WTC11 (cell line): Measurements from ENCODE around the gene CLNK. TPM values are rescaled to one million over a fixed set of nuclear protein-coding genes. Genes with fewer than 3 reads are reported as not detected.

Experiments
- ATAC-seq: fragments of 200-7000 bp; cut with Tn5 transposase; 2 replicates; pipeline ENCODE4 v1.10.0; 2021; ENCODE audit warnings: mild to moderate bottlenecking, moderate library complexity
- CTCF ChIA-PET: fragments of 300-600 bp; sonication (Branson Sonifier 250); formaldehyde crosslinking; loops from one replicate; lab custom pipeline; 2021; ENCODE audit warnings: antibody characterized with exemption; lab: Charles Lee
- POLR2A ChIA-PET: fragments of 350-600 bp; sonication (Branson Sonifier 250); formaldehyde crosslinking; loops from one replicate; lab custom pipeline; 2021; ENCODE audit warnings: antibody characterized with exemption; lab: Charles Lee
- DNase-seq: peaks from one replicate; pipeline ENCODE4 v3.0.0; 2021; ENCODE audit warnings: low spot score
- H3K27ac Mint-ChIP-seq: 2 replicates; pipeline ENCODE4 v1.8.0; 2021; ENCODE audit warnings: mixed read lengths
- H3K27me3 Mint-ChIP-seq: 2 replicates; pipeline ENCODE4 v1.8.0; 2021; ENCODE audit warnings: low read depth, mild to moderate bottlenecking, moderate library complexity, mixed read lengths
- H3K36me3 Mint-ChIP-seq: 2 replicates; pipeline ENCODE4 v1.8.0; 2021; ENCODE audit warnings: mixed read lengths
- H3K4me1 Mint-ChIP-seq: 2 replicates; pipeline ENCODE4 v1.8.0; 2022; ENCODE audit warnings: mixed read lengths
- H3K4me3 Mint-ChIP-seq: 2 replicates; pipeline ENCODE4 v1.8.0; 2021; ENCODE audit warnings: mild to moderate bottlenecking, moderate library complexity, mixed read lengths
- H3K9me3 Mint-ChIP-seq: 2 replicates; pipeline ENCODE4 v1.8.0; 2021; ENCODE audit warnings: mixed read lengths
- ATF1 ChIP-seq: sonication (generic); formaldehyde crosslinking; IDR thresholded peaks from 2 replicates; pipeline ENCODE4 v1.8.1; 2023; ENCODE audit warnings: mild to moderate bottlenecking, moderate library complexity, missing genetic modification reagents
- CREB1 ChIP-seq: sonication (generic); formaldehyde crosslinking; IDR thresholded peaks from 2 replicates; pipeline ENCODE4 v1.8.0; 2023; ENCODE audit warnings: mild to moderate bottlenecking, missing genetic modification reagents
- CREM ChIP-seq: sonication (generic); formaldehyde crosslinking; IDR thresholded peaks from 2 replicates; pipeline ENCODE4 v1.8.1; 2022; ENCODE audit warnings: mild to moderate bottlenecking, missing genetic modification reagents, moderate library complexity
- ELF4 ChIP-seq: sonication (generic); formaldehyde crosslinking; IDR thresholded peaks from 2 replicates; pipeline ENCODE4 v1.8.1; 2022; ENCODE audit warnings: low read depth, mild to moderate bottlenecking, moderate library complexity, missing genetic modification reagents
- EMX1 ChIP-seq: fragments of 250-450 bp; sonication (Bioruptor Pico); IDR thresholded peaks from 2 replicates; pipeline ENCODE4 v1.8.0; 2021; ENCODE audit warnings: mild to moderate bottlenecking
- GRHL2 ChIP-seq: fragments of 250-450 bp; sonication (Bioruptor Pico); IDR thresholded peaks from 2 replicates; pipeline ENCODE4 v1.8.0; 2022; ENCODE audit warnings: mild to moderate bottlenecking, moderate library complexity; ENCODE audit not compliant: insufficient replicate concordance, severe bottlenecking
- IRF2 ChIP-seq: sonication (generic); formaldehyde crosslinking; IDR thresholded peaks from 2 replicates; pipeline ENCODE4 v1.8.0; 2022; ENCODE audit warnings: low read depth, missing genetic modification reagents, borderline replicate concordance
- JAZF1 ChIP-seq: fragments of 250-450 bp; sonication (Bioruptor Pico); IDR thresholded peaks from 2 replicates; pipeline ENCODE4 v1.9.0; 2021; ENCODE audit warnings: moderate library complexity, mild to moderate bottlenecking, inconsistent platforms
- JUN ChIP-seq: sonication (generic); formaldehyde crosslinking; IDR thresholded peaks from 2 replicates; pipeline ENCODE4 v1.8.0; 2023; ENCODE audit warnings: mild to moderate bottlenecking, missing genetic modification reagents
- NFATC4 ChIP-seq: fragments of 250-450 bp; sonication (Bioruptor Pico); IDR thresholded peaks from 2 replicates; pipeline ENCODE4 v1.9.0; 2021; ENCODE audit warnings: mild to moderate bottlenecking
- RELA ChIP-seq: sonication (generic); formaldehyde crosslinking; IDR thresholded peaks from 2 replicates; pipeline ENCODE4 v1.8.1; 2022; ENCODE audit warnings: missing genetic modification reagents, mild to moderate bottlenecking, borderline replicate concordance
- SOX15 ChIP-seq: fragments of 250-450 bp; sonication (Bioruptor Pico); IDR thresholded peaks from 2 replicates; pipeline ENCODE4 v1.9.0; 2021; ENCODE audit warnings: mild to moderate bottlenecking
- total RNA-seq: library from RNA; stranded (reverse); gene quantifications from 3 replicates; pipeline ENCODE4 v1.2.3, GENCODE V29; 2021
- TF ChIP-seq, protein P1 (sequence below): fragments of 250-450 bp; sonication (Bioruptor Pico); IDR thresholded peaks from 2 replicates; pipeline ENCODE4 v1.9.0; 2021; ENCODE audit warnings: moderate library complexity, mild to moderate bottlenecking, inconsistent platforms, borderline replicate concordance
- TF ChIP-seq, protein P2 (sequence below): sonication (generic); formaldehyde crosslinking; IDR thresholded peaks from 2 replicates; pipeline ENCODE4 v1.8.0; 2023; ENCODE audit warnings: mild to moderate bottlenecking, missing genetic modification reagents
- TF ChIP-seq, protein P3 (sequence below): sonication (generic); formaldehyde crosslinking; IDR thresholded peaks from 2 replicates; pipeline ENCODE4 v1.8.1; 2023; ENCODE audit warnings: mild to moderate bottlenecking, missing genetic modification reagents, moderate library complexity
- TF ChIP-seq, protein P4 (sequence below): sonication (generic); formaldehyde crosslinking; IDR thresholded peaks from 2 replicates; pipeline ENCODE4 v1.8.1; 2023; ENCODE audit warnings: mild to moderate bottlenecking, missing genetic modification reagents, moderate library complexity
- TF ChIP-seq, protein P5 (sequence below): sonication (generic); formaldehyde crosslinking; IDR thresholded peaks from 2 replicates; pipeline ENCODE4 v1.8.1; 2022; ENCODE audit warnings: mild to moderate bottlenecking, moderate library complexity, missing genetic modification reagents
- TF ChIP-seq, protein P6 (sequence below): sonication (generic); formaldehyde crosslinking; IDR thresholded peaks from 2 replicates; pipeline ENCODE4 v1.8.0; 2022; ENCODE audit warnings: mild to moderate bottlenecking, missing genetic modification reagents
- TF ChIP-seq, protein P7 (sequence below): sonication (generic); formaldehyde crosslinking; IDR thresholded peaks from 2 replicates; pipeline ENCODE4 v1.8.1; 2023; ENCODE audit warnings: mild to moderate bottlenecking, missing genetic modification reagents, borderline replicate concordance
- TF ChIP-seq, protein P8 (sequence below): sonication (generic); formaldehyde crosslinking; IDR thresholded peaks from 2 replicates; pipeline ENCODE4 v1.8.1; 2022; ENCODE audit warnings: mild to moderate bottlenecking, missing genetic modification reagents, moderate library complexity, borderline replicate concordance

Gene CLNK
- total RNA-seq, 1 experiment from 2014 or later: not detected

DNA sequence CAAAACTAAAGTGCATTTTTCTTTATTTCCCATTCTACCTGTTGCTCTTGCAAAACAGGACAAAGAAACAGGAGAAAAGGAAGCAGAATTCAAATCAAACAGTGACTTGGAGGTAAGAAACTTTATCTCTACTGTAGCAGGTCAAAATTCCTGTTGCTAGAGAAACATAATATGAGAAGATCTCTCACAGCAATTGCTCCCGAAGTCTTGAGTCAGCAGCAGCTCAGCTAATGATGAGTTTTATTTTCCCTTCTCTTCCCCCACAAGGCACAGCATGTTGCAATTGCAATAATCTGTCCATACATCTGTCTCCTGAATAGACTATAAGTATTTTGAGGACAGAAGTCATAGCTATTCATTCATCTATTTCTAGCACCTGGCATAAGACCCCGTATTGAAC lies 112.7 kb downstream of the CLNK start:
- Mint-ChIP-seq H3K9me3 (peaks cover 64% of the 10 kb centered on the region), H3K27me3 (peaks cover 15% of the 10 kb centered on the region), H3K27ac (no peak overlapping the region), H3K4me1 (peaks cover 18% of the 10 kb centered on the region), H3K4me3 (no peak overlapping the region)
- no peak for ATAC-seq
- POLR2A ChIA-PET: no interaction called here
- TF ChIP-seq SOX15 (CRISPR knock-in tag): no peak
- TF ChIP-seq, protein P1, sequence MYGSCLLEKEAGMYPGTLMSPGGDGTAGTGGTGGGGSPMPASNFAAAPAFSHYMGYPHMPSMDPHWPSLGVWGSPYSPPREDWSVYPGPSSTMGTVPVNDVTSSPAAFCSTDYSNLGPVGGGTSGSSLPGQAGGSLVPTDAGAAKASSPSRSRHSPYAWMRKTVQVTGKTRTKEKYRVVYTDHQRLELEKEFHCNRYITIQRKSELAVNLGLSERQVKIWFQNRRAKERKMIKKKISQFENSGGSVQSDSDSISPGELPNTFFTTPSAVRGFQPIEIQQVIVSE: no peak
- TF ChIP-seq JUN (CRISPR knock-in tag): no peak
- TF ChIP-seq IRF2 (CRISPR knock-in tag): no peak
- TF ChIP-seq, protein P2, sequence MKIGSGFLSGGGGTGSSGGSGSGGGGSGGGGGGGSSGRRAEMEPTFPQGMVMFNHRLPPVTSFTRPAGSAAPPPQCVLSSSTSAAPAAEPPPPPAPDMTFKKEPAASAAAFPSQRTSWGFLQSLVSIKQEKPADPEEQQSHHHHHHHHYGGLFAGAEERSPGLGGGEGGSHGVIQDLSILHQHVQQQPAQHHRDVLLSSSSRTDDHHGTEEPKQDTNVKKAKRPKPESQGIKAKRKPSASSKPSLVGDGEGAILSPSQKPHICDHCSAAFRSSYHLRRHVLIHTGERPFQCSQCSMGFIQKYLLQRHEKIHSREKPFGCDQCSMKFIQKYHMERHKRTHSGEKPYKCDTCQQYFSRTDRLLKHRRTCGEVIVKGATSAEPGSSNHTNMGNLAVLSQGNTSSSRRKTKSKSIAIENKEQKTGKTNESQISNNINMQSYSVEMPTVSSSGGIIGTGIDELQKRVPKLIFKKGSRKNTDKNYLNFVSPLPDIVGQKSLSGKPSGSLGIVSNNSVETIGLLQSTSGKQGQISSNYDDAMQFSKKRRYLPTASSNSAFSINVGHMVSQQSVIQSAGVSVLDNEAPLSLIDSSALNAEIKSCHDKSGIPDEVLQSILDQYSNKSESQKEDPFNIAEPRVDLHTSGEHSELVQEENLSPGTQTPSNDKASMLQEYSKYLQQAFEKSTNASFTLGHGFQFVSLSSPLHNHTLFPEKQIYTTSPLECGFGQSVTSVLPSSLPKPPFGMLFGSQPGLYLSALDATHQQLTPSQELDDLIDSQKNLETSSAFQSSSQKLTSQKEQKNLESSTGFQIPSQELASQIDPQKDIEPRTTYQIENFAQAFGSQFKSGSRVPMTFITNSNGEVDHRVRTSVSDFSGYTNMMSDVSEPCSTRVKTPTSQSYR (CRISPR knock-in tag): no peak
- TF ChIP-seq JAZF1 (CRISPR knock-in tag): no peak
- no peak for TF ChIP-seq NFATC4 (CRISPR knock-in tag)
- no peak for TF ChIP-seq RELA (CRISPR knock-in tag)
- TF ChIP-seq, protein P3, sequence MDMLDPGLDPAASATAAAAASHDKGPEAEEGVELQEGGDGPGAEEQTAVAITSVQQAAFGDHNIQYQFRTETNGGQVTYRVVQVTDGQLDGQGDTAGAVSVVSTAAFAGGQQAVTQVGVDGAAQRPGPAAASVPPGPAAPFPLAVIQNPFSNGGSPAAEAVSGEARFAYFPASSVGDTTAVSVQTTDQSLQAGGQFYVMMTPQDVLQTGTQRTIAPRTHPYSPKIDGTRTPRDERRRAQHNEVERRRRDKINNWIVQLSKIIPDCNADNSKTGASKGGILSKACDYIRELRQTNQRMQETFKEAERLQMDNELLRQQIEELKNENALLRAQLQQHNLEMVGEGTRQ (CRISPR knock-in tag): no peak
- TF ChIP-seq, protein P4, sequence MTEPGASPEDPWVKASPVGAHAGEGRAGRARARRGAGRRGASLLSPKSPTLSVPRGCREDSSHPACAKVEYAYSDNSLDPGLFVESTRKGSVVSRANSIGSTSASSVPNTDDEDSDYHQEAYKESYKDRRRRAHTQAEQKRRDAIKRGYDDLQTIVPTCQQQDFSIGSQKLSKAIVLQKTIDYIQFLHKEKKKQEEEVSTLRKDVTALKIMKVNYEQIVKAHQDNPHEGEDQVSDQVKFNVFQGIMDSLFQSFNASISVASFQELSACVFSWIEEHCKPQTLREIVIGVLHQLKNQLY (CRISPR knock-in tag): no peak
- TF ChIP-seq, all 79 proteins: peak for 0
- peaks cover 38% of the 10 kb centered on the region for H3K36me3 Mint-ChIP-seq
- CTCF ChIA-PET: no interaction called here
- no peak for DNase-seq

DNA sequence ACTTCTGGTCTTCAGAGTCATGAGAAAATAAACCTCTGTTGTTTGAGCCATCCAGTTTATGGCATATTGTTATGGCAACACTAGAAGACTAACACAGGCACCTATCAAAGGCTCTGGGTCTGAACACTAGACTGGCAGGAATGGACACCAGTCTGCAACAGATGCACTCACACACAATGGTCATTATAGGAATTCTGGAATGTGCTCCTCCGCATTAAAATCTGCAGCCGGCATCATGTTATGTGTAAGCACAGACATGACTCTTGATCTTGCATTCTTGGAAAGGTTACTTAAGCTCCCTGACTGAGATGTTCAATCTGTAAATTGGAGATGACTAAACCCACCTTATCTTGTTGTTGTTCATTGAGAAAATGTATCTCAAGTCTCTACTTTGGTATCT lies 115.1 kb downstream of the CLNK start:
- Mint-ChIP-seq H3K27ac (no peak overlapping the region), H3K36me3 (peaks cover 28% of the 10 kb centered on the region), H3K9me3 (peaks cover 67% of the 10 kb centered on the region), H3K4me1 (peaks cover 14% of the 10 kb centered on the region), H3K4me3 (no peak overlapping the region), H3K27me3 (0 out of 2 replicates have a peak, but pooled peaks cover 2% of the 10 kb centered on the region)
- ATAC-seq (no peak), DNase-seq (no peak)
- TF ChIP-seq EMX1 (CRISPR knock-in tag): no peak
- TF ChIP-seq ELF4 (CRISPR knock-in tag): no peak
- TF ChIP-seq GRHL2 (CRISPR knock-in tag): no peak
- no peak for TF ChIP-seq CREB1 (CRISPR knock-in tag)
- TF ChIP-seq, protein P5, sequence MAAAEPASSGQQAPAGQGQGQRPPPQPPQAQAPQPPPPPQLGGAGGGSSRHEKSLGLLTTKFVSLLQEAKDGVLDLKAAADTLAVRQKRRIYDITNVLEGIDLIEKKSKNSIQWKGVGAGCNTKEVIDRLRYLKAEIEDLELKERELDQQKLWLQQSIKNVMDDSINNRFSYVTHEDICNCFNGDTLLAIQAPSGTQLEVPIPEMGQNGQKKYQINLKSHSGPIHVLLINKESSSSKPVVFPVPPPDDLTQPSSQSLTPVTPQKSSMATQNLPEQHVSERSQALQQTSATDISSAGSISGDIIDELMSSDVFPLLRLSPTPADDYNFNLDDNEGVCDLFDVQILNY: no peak
- ChIA-PET POLR2A (no interaction called here), CTCF (no interaction called here)

DNA sequence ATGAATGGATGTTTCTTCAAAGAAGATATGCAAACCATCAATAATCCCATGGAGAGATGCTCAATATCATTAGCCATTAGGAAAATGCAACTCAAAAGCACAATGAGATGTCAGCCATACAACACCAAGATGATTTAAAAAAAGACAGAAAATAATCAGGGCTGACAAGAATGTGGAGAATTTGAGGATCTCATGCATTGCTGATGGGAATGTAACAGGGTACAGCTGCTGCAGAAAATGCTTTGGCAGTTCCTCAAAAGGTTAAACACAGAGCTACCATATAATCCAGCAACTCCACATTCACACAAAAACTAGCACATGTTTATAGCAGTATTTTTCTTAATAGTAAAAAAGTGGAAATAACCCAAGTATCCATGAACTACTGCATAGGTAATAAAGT lies 116.8 kb downstream of the CLNK start:
- DNase-seq: no peak
- H3K27me3 Mint-ChIP-seq: peaks cover 2% of the 10 kb centered on the region; the same call in 1 of the 2 replicates
- TF ChIP-seq ATF1 (CRISPR knock-in tag): no peak
- TF ChIP-seq ELF4 (CRISPR knock-in tag): no peak
- TF ChIP-seq, protein P6, sequence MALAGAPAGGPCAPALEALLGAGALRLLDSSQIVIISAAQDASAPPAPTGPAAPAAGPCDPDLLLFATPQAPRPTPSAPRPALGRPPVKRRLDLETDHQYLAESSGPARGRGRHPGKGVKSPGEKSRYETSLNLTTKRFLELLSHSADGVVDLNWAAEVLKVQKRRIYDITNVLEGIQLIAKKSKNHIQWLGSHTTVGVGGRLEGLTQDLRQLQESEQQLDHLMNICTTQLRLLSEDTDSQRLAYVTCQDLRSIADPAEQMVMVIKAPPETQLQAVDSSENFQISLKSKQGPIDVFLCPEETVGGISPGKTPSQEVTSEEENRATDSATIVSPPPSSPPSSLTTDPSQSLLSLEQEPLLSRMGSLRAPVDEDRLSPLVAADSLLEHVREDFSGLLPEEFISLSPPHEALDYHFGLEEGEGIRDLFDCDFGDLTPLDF: no peak
- TF ChIP-seq, protein P7, sequence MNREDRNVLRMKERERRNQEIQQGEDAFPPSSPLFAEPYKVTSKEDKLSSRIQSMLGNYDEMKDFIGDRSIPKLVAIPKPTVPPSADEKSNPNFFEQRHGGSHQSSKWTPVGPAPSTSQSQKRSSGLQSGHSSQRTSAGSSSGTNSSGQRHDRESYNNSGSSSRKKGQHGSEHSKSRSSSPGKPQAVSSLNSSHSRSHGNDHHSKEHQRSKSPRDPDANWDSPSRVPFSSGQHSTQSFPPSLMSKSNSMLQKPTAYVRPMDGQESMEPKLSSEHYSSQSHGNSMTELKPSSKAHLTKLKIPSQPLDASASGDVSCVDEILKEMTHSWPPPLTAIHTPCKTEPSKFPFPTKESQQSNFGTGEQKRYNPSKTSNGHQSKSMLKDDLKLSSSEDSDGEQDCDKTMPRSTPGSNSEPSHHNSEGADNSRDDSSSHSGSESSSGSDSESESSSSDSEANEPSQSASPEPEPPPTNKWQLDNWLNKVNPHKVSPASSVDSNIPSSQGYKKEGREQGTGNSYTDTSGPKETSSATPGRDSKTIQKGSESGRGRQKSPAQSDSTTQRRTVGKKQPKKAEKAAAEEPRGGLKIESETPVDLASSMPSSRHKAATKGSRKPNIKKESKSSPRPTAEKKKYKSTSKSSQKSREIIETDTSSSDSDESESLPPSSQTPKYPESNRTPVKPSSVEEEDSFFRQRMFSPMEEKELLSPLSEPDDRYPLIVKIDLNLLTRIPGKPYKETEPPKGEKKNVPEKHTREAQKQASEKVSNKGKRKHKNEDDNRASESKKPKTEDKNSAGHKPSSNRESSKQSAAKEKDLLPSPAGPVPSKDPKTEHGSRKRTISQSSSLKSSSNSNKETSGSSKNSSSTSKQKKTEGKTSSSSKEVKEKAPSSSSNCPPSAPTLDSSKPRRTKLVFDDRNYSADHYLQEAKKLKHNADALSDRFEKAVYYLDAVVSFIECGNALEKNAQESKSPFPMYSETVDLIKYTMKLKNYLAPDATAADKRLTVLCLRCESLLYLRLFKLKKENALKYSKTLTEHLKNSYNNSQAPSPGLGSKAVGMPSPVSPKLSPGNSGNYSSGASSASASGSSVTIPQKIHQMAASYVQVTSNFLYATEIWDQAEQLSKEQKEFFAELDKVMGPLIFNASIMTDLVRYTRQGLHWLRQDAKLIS (CRISPR knock-in tag): no peak
- TF ChIP-seq, protein P8, sequence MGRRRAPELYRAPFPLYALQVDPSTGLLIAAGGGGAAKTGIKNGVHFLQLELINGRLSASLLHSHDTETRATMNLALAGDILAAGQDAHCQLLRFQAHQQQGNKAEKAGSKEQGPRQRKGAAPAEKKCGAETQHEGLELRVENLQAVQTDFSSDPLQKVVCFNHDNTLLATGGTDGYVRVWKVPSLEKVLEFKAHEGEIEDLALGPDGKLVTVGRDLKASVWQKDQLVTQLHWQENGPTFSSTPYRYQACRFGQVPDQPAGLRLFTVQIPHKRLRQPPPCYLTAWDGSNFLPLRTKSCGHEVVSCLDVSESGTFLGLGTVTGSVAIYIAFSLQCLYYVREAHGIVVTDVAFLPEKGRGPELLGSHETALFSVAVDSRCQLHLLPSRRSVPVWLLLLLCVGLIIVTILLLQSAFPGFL (CRISPR knock-in tag): no peak
- no peak for TF ChIP-seq CREM (CRISPR knock-in tag)

More for the DNA sequence above, 116.8 kb downstream of the CLNK start:
- POLR2A ChIA-PET: no interaction called here
- H3K4me3 Mint-ChIP-seq: no peak overlapping the region
- ATAC-seq: no peak
- H3K9me3 Mint-ChIP-seq: peaks cover 58% of the 10 kb centered on the region
- H3K4me1 Mint-ChIP-seq: no peaks in the 10 kb centered on the region
- CTCF ChIA-PET: no interaction called here
- H3K36me3 Mint-ChIP-seq: peaks cover 24% of the 10 kb centered on the region
- no peak overlapping the region for H3K27ac Mint-ChIP-seq
